DMS153 treated with DMSO at 0.1 percent for 48 hours (cell line): Measurements from ENCODE around the gene RGN.
"Not testable (repeated sequence)": the region's sequence is repeated elsewhere in the genome, so short reads cannot be mapped to it uniquely, and the experiment has no call there.

ENCODE experiments used
- DNase-seq: peaks from one replicate; lab custom pipeline; 2025; ENCODE audit not compliant: unreplicated experiment; lab: John Stamatoyannopoulos, UW

RGN gene

GRCh38 chrX:47116551-47117110 is 38.4 kb downstream of the RGN start:
- not testable (repeated sequence) for DNase-seq

GRCh38 chrX:47124466-47124865 is 46.2 kb downstream of the RGN start:
- DNase-seq = not testable (repeated sequence)

- DNase-seq = peak; percentile 58
Measured at GRCh38 chrX:47129157-47129898, 51.1 kb downstream of the RGN start.

- DNase-seq = no peak
Measured at GRCh38 chrX:47129899-47130358, 51.7 kb downstream of the RGN start.

- no peak for DNase-seq
Measured at GRCh38 chrX:47133493-47133892, 55.2 kb downstream of the RGN start.

DNA sequence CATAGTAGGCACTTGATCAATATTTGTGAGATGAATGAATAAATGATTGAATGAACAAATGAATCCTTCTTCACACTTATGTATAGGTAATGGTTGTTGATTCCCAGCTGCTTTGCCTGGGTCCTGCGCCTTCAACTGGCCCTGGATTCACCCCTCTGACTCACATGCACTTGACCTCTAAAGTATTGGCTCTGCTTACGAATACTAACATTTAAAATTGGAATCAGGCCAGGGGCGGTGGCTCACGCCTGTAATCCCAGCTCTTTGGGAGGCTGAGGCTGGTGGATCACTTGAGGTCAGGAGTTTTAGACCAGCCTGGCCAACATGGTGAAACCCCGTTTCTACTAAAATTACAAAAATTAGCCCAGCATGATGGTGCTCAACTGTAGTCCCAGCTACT is 57.4 kb downstream of the RGN start:
- DNase-seq = not testable (repeated sequence)

DNA sequence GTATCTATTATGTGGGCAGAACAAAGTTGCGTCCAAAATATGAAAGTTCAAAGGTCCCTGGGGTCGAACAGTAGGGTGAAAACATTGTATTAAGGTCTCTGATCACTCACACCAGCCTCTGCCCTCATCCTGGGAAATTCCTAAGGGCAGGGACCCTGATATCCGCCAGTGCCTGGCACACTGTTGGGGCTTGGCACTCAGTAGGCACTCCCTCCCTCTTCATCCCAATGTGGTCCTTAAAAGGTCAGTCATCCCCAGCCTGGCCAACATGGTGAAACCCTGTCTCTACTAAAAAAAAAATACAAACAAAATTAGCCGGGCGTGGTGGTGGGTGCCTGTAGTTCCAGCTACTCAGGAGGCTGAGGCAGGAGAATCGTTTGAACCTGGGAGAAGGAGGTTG is 59.9 kb downstream of the RGN start:
- no peak for DNase-seq
